Measurements from ENCODE around the gene DGKB. TPM values are rescaled to one million over a fixed set of nuclear protein-coding genes. Genes with fewer than 3 reads are reported as not detected.

The DGKB gene
- total and polyA plus RNA-seq, 2 donors (not counting 1 experiment from before 2014, with no cell fraction given): 0.31 TPM; not detected in 1

- Histone ChIP-seq H3K9ac (ENCODE audit: insufficient read depth, low read length) (no peak overlapping the region), H3K4me3 (replicated peaks in 1 of 4; ENCODE audit: control extremely low read depth in 1 of 4, insufficient read depth in 1 of 4, low read depth in 3 of 4, low read length in 4 of 4) (no peak overlapping the region), H3K27ac (ENCODE audit: insufficient read depth, low read length) (no peak overlapping the region), H3K36me3 (ENCODE audit: control insufficient read depth, insufficient read depth, low read length) (no peaks in the 10 kb centered on the region), H3K9me3 (ENCODE audit: control insufficient read depth, insufficient read depth, low read depth, low read length) (no peaks in the 10 kb centered on the region), H4K20me1 (ENCODE audit: control insufficient read depth, extremely low read depth, insufficient read depth, low read length) (no peaks in the 10 kb centered on the region), H3K27me3 (ENCODE audit: control insufficient read depth, insufficient read depth, low read length) (no peaks in the 10 kb centered on the region), H2AFZ (ENCODE audit: low read length) (no peak overlapping the region), H3K4me2 (ENCODE audit: extremely low read depth, insufficient read depth, low read length) (no peak overlapping the region), H3K79me2 (ENCODE audit: control insufficient read depth, insufficient read depth, low read length) (no peaks in the 10 kb centered on the region), H3K4me1 (ENCODE audit: control insufficient read depth, extremely low read depth, insufficient read depth, low read length) (no peaks in the 10 kb centered on the region)
- DNase-seq (ENCODE audit: low read depth in 2 of 2): no peak
- TF ChIP-seq EZH2 (IDR thresholded peaks at IDR 0.05; ENCODE audit: low read length, missing control alignments): no peak
- TF ChIP-seq CTCF (conservative IDR thresholded peaks at IDR 0.05 in 1 of 2, IDR thresholded peaks at IDR 0.05 in 1 of 2; ENCODE audit: low read depth in 1 of 2, low read length in 2 of 2): no peak
Observed at GRCh38 chr7:14762561-14762960, 140.0 kb downstream of the DGKB start.

GRCh38 chr7:14761510-14762296 is 140.8 kb downstream of the DGKB start:
- H3K9me3 ChIP-seq (ENCODE audit: control insufficient read depth, insufficient read depth, low read depth, low read length): no peaks in the 10 kb centered on the region
- TF ChIP-seq EZH2 (IDR thresholded peaks at IDR 0.05; ENCODE audit: low read length, missing control alignments) (no peak), CTCF (conservative IDR thresholded peaks at IDR 0.05 in 1 of 2, IDR thresholded peaks at IDR 0.05 in 1 of 2; ENCODE audit: low read depth in 1 of 2, low read length in 2 of 2) (no peak)
- peak; percentile 86 for DNase-seq (ENCODE audit: low read depth in 2 of 2)
- no peak overlapping the region for H2AFZ ChIP-seq (ENCODE audit: low read length)
- no peaks in the 10 kb centered on the region for H3K79me2 ChIP-seq (ENCODE audit: control insufficient read depth, insufficient read depth, low read length)
- H3K4me1 ChIP-seq (ENCODE audit: control insufficient read depth, extremely low read depth, insufficient read depth, low read length): no peaks in the 10 kb centered on the region
- H3K4me2 ChIP-seq (ENCODE audit: extremely low read depth, insufficient read depth, low read length): no peak overlapping the region
- no peak overlapping the region for H3K9ac ChIP-seq (ENCODE audit: insufficient read depth, low read length)
- H3K36me3 ChIP-seq (ENCODE audit: control insufficient read depth, insufficient read depth, low read length): no peaks in the 10 kb centered on the region
- no peaks in the 10 kb centered on the region for H4K20me1 ChIP-seq (ENCODE audit: control insufficient read depth, extremely low read depth, insufficient read depth, low read length)
- H3K27ac ChIP-seq (ENCODE audit: insufficient read depth, low read length): no peak overlapping the region
- H3K27me3 ChIP-seq (ENCODE audit: control insufficient read depth, insufficient read depth, low read length): no peaks in the 10 kb centered on the region
- no peak overlapping the region for H3K4me3 ChIP-seq (replicated peaks in 1 of 4; ENCODE audit: control extremely low read depth in 1 of 4, insufficient read depth in 1 of 4, low read depth in 3 of 4, low read length in 4 of 4)

GRCh38 chr7:14760730-14761478 is 141.6 kb downstream of the DGKB start:
- H3K9me3 ChIP-seq (ENCODE audit: control insufficient read depth, insufficient read depth, low read depth, low read length): no peaks in the 10 kb centered on the region
- H3K4me2 ChIP-seq (ENCODE audit: extremely low read depth, insufficient read depth, low read length): no peak overlapping the region
- no peaks in the 10 kb centered on the region for H3K27me3 ChIP-seq (ENCODE audit: control insufficient read depth, insufficient read depth, low read length)
- no peaks in the 10 kb centered on the region for H3K36me3 ChIP-seq (ENCODE audit: control insufficient read depth, insufficient read depth, low read length)
- H3K27ac ChIP-seq (ENCODE audit: insufficient read depth, low read length): no peak overlapping the region
- H3K4me1 ChIP-seq (ENCODE audit: control insufficient read depth, extremely low read depth, insufficient read depth, low read length): no peaks in the 10 kb centered on the region
- DNase-seq (ENCODE audit: low read depth in 2 of 2): no peak
- H4K20me1 ChIP-seq (ENCODE audit: control insufficient read depth, extremely low read depth, insufficient read depth, low read length): no peaks in the 10 kb centered on the region
- no peak overlapping the region for H3K9ac ChIP-seq (ENCODE audit: insufficient read depth, low read length)
- no peak overlapping the region for H2AFZ ChIP-seq (ENCODE audit: low read length)
- H3K4me3 ChIP-seq (replicated peaks in 1 of 4; ENCODE audit: control extremely low read depth in 1 of 4, insufficient read depth in 1 of 4, low read depth in 3 of 4, low read length in 4 of 4): no peak overlapping the region
- TF ChIP-seq CTCF (conservative IDR thresholded peaks at IDR 0.05 in 1 of 2, IDR thresholded peaks at IDR 0.05 in 1 of 2; ENCODE audit: low read depth in 1 of 2, low read length in 2 of 2) (no peak), EZH2 (IDR thresholded peaks at IDR 0.05; ENCODE audit: low read length, missing control alignments) (no peak)
- H3K79me2 ChIP-seq (ENCODE audit: control insufficient read depth, insufficient read depth, low read length): no peaks in the 10 kb centered on the region
